GM21381 (cell line): ENCODE data around the gene AP2B1.
"Not testable (repeated sequence)": the region's sequence is repeated elsewhere in the genome, so short reads cannot be mapped to it uniquely, and the experiment has no call there.

Experiments
- ATAC-seq: cut with Tn5 transposase; IDR thresholded peaks from one replicate; pipeline ENCODE4 v1.9.1; 2021; ENCODE audit warnings: mild to moderate bottlenecking, moderate library complexity; ENCODE audit not compliant: unreplicated experiment

The AP2B1 gene

DNA sequence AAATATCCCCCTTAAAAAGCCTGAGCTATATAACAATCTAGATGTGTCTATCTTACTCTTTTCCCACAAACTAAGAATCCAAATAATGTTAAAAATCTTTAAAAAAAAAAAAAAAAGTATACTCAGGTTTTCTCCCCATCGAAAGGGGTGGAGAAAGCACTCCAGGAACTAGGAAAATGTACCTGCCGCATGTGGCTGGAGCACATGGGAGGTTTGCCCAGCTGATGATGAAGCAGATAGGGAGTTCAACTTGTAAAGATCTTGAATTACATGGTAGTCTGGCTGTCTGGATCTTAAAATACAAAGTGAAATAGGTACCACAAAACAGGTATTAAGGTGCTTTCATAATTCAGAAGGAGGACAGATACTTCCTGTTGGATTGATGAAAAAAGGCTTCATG lies 17.7 kb upstream of the AP2B1 start:
- ATAC-seq = no peak

DNA sequence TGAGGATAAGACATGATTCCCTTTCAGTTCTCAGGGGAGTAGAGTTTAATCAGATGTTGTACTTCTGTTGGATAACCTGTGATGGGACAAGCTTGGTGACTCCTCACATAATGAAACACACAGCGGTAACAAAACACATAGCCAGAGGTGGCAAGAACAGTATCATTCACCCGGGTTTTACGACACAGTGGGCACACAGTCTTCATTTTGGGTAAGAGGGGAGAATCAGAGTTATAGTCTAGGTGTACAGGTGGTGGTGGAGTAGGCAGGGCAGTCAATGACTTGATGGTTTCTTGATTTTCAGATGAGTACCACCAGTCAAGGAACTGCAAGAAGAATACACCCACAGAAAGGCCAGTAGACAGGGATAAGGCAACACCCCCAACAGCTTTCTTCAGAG lies 11.4 kb upstream of the AP2B1 start:
- ATAC-seq = no peak

DNA sequence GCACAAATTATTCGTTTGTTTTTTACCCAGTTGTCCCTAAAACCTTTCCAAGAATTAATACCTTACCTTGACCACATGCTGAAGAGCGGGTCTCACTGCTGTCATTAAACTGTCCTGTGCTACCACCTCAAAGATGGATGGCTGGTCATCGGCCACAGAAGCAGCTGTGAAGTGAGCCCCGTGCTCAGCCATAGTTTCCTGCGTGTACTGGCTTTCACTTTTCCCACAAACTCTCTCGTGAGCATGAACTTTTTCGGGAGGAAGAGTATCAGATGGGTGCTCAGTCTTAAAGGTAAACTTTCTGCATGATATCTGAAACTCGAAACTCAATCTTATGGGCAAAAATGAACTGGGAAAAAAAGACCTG lies 9.3 kb upstream of the AP2B1 start:
- no peak for ATAC-seq

DNA sequence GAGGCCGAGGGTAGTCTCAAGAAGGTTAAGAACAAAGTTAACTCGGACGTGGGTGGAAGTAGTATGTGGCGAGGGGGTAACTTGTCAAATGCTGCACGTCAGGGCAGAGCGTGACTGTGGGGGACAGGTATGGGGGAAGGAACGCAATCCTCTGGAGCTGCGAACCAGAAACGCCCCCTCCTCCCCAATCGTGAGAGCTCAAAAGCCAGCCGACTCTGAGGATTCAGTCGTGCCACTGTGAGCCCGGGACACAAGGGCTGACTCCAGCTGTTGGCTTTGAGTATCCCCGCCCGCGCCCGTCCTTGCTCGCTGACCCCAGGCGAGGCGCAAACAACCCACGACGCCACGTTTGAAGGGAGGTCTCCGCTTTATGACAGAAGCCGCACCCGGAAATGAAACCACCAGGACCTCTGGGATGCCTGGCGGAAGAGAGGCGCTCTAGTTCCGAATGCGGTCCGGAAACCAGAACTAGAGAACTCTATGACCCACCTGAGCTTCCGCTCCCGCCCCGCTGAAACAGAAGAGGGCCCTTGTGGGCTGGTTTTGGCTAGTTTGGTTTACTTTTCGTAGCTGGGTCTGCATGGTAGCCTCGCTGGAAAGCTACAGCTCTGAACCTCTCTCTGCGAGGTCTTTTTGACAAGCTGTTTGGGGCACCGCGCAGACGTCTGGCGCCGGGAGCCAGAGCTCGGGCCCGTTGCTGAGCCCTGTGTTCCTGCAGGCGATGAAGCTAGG lies 8.8 kb upstream of the AP2B1 start, which contains the start of gene PEX12:
Gene PEX12, minus strand, starts transcription at position 375 of the 732 bp plus-strand sequence. CDS start 550 bp downstream, outside the sequence.
- peak; percentile 86 for ATAC-seq

DNA sequence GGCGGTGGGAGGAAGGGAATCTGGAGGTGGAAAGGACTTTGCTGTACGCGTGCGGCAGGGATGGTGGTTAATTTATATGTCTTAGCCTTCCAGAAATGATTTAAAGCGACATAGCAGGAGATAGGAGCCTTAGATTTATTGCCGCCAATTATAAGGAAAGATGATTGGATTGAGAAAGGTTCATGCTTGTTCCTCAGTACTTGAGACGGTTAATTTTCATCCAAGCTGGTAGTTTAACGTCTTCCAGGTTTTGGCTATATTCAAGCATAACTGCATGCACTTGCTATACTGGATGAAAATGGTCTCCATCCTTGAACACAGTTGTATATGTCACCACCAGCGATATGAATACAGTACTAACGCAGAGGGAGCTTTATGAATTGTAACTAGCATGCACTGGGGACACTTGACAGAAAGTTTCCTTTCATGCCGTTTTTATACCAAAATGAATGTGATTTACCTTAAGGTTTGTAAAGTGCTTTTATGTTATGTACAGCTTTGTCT lies 8.1 kb upstream of the AP2B1 start:
- ATAC-seq = no peak

DNA sequence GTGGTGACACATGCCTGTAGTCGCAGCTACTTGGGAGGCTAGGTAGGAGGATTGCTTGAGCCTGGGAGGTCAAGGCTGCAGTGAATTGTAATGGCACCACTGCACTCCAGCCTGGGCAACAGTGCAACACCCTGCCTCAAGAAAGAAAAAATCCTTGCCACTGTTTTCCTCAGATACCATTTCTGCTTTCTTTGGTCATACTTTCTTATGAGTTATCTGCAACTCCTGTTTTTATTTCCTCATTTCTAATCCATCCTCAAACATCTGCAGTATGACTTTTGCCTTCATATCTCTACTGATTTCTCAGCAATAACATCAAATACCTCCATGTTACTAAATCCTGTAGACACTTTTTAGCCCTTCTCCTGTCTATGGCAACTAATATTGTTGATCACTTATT lies 3.1 kb upstream of the AP2B1 start:
- ATAC-seq = no peak

- peak; percentile 7 for ATAC-seq
Observed at GRCh38 chr17:35586569-35587073, 501 bp upstream of the AP2B1 start.

DNA sequence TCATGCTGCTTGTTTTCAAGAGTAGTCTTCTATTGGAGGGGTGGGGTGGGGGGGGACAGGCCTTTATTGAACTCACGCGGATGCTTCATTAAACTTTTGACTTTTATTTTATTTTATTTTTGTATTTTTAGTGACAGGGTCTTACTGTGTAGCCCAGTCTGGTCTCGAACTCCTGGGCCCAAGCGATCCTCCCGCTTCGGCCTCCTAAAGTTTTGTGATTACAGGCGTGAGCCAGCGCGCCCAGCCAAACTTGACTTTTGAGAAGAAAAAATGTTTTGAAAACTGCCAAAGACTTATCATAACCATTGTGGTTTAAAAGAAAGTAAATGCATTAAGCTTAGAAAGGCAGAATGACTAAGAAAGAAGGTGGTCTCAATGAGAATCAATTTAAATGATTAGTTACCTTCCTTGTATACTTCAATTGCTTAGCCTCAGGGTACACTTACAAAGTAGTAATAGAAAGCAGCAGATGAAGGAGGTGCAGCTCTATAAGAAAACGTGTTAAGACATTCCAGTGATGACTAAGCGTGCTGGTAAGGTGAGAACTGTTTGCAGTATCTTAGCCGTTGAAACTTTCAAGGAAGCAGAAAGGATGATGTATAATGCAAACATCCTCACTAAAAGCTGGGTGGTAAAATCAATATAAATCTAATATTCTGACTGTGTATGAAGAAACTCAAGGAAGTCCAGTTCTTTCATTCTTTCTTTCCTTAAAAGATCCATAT lies 1.2 kb downstream of the AP2B1 start:
- no peak for ATAC-seq

DNA sequence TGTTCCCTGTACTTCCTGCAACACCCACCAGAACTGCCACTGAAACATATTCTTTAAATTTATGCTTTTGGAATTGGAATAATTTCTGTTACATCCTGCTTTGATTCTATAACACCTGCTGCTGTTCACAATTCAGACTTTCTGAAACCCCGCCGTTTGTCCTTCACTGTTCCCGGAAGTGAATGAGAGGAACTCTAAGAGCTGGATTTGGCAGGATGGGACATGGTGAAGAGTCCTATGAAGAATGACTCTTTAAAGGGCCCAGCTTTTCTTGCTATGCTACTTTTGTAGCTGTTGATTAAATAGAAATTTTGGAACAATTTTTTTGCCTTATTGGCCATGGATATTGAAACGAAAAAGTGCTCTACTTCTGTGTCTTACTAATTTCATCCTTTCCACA lies 8.9 kb downstream of the AP2B1 start:
- no peak for ATAC-seq

- ATAC-seq = no peak
Observed at GRCh38 chr17:35596530-35597233, 9.6 kb downstream of the AP2B1 start.

DNA sequence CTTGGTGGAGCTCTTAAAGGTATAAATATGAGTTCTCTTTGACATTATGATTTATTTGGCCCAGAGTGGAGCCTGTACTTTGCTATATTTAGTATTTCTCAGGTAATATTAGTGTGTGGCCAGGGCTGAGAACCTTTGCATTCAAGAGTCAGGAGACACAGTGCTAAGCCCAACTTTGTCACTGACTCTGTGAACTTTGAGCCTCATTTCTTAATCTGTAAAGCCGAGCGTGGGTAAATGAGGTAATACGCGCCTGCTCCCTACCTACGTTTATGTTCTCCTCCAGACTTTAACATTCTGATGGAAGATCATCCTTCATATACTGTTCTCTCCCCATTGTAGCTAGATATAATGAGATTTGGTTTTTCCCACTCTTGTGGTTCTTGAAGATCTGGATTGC lies 10.5 kb downstream of the AP2B1 start:
- ATAC-seq = no peak

- ATAC-seq = no peak
Observed at GRCh38 chr17:35603674-35604073, 16.6 kb downstream of the AP2B1 start.

- no peak for ATAC-seq
Observed at GRCh38 chr17:35605678-35606077, 18.6 kb downstream of the AP2B1 start.

GRCh38 chr17:35607239-35607847 lies 20.2 kb downstream of the AP2B1 start:
- ATAC-seq = no peak

GRCh38 chr17:35609831-35610230 lies 22.7 kb downstream of the AP2B1 start:
- no peak for ATAC-seq

DNA sequence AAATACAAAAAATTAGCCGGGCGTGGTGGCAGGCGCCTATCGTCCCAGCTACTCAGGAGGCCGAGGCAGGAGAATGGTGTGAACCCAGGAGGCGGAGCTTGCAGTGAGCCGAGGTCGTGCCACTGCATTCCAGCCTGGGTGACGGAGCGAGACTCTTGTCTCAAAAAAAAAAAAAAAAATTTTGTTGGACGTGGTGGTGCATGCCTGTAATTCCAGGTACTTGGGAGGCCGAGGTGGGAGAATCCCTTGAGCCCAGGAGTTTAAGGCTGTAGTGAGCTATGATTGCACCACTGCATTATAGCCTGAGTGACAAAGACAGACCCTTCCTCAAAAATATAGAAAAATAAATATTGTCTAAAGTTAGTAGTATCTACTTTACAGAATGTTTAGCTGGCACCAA lies 23.6 kb downstream of the AP2B1 start:
- ATAC-seq = not testable (repeated sequence)

- no peak for ATAC-seq
Observed at GRCh38 chr17:35612924-35613521, 25.9 kb downstream of the AP2B1 start.

DNA sequence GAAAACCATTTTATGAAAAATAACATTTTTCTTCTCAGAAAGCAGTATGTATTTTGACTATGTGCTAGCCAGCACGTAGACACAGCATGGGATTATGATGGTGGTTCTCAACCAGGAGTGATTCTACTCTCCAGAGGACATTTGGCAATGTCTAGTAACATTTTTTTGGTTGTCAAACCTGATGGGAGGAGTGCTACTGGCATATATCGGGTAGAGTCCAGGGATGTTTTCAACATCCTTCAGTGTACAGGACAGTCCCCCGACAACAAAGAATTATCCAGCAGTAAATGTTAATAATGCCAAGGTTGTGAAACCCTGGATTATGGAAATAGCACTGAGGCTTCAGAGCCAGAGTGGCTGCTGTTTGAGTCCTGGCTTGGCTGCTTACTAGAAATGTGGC lies 27.7 kb downstream of the AP2B1 start:
- ATAC-seq = no peak

DNA sequence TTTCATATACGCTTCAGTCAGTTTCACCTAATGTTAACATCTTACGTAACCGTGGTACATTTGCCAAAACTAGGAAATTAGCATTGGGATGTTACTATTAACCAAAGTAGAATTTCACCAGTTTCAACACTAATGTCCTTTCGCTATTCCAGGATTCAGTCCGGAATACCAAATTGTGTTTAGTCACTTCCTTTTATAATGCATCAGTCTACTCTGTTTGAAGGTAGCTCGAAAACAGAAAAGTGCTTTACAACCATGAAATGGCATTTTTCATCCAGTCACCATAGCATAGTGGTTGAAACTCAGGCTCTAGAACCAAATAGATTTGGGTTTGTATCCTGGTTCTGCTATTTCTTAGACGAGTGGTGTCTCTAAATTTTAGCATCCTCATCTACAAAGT lies 29.4 kb downstream of the AP2B1 start:
- no peak for ATAC-seq

- no peak for ATAC-seq
Observed at GRCh38 chr17:35617505-35617904, 30.4 kb downstream of the AP2B1 start.

GRCh38 chr17:35618628-35619027 lies 31.5 kb downstream of the AP2B1 start:
- ATAC-seq = no peak
